A549 (cell line): ENCODE results near the gene TTC33.

Source experiments
- CHD2 ChIP-seq: fragments of 150-350 bp; IDR thresholded peaks from 2 replicates; pipeline ENCODE4 v1.6.1; 2014; ENCODE audit warnings: low read length; ENCODE audit not compliant: partially characterized antibody
- CTCF ChIP-seq: fragments of >200 bp; sonication (Bioruptor Twin); formaldehyde crosslinking; IDR thresholded peaks from 3 replicates; pipeline ENCODE4 v1.5.1; 2016
- EP300 ChIP-seq, 2 experiments: fragments of >200 bp; sonication (Bioruptor Twin); formaldehyde crosslinking; IDR thresholded peaks; 2 replicates in 1 of 2; 3 replicates in 1 of 2; pipeline ENCODE4 v1.6.1; 2016 to 2017
- REST ChIP-seq: fragments of 200-600 bp; sonication (generic); IDR thresholded peaks from 2 replicates; pipeline ENCODE4 v1.6.1; 2016; ENCODE audit warnings: antibody characterized with exemption, mild to moderate bottlenecking, moderate library complexity
- RFX5 ChIP-seq: fragments of 450-650 bp; IDR thresholded peaks from 2 replicates; pipeline ENCODE4 v1.7.1; 2014; ENCODE audit warnings: antibody characterized with exemption, mild to moderate bottlenecking, moderate library complexity
- SMC3 ChIP-seq: fragments of >200 bp; sonication (Bioruptor Twin); formaldehyde crosslinking; IDR thresholded peaks from 3 replicates; pipeline ENCODE4 v1.6.1; 2018; ENCODE audit warnings: inconsistent platforms
- USF2 ChIP-seq: fragments of 450-650 bp; IDR thresholded peaks from 2 replicates; pipeline ENCODE4 v1.6.1; 2014; ENCODE audit warnings: antibody characterized with exemption

- TF ChIP-seq SMC3 (peak; percentile 38; the same call in 1 of the 3 replicates), CTCF (no peak; the same call in 2 of the 3 replicates), REST (no peak), CHD2 (no peak), USF2 (no peak), RFX5 (no peak), EP300 (IDR thresholded peaks at IDR 0.05) (no peak)
Observed at GRCh38 chr5:40507095-40507494, 248.7 kb downstream of the TTC33 start.
